Activated CD4-positive, alpha-beta T cell treated with anti-CD3 and anti-CD28 coated beads for 1 hour (primary cell): Measurements from ENCODE around the gene ARHGAP15.

ENCODE experiments used
- DNase-seq: peaks from one replicate; pipeline ENCODE4 v3.0.0-alpha.2; 2020

Gene ARHGAP15

DNA sequence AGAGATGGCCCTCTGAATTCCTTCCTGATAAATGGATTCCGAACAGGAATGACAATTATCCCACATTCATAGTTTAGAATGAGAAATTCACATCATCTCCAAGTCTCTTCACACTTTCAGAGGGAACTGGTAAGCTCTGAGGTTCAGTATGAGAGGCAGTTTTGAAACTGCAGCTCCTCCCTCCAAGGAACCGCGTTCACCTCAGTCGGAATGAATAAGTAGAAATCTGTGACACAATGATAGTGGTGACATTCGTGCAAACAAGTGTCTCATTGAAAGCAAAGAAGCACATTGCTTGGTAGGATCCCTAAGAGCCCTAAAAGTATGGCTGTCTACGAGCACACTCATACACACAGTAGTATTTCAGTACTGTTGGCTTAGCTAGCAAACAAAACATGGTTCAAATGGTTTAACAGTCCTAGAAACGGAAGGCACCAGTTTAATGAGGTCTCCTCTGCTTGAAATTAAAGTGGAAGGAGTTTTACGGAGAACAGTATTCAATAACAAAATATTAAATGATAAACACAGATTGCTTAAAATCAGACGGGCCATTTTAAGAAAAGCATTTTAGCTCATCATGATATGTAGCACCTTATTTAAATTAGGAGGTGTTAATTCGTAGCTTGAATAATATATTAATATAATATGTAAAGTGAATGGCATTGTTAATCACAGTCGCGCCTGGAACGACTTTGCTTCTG lies 225.0 kb downstream of the ARHGAP15 start:
- no peak for DNase-seq

DNA sequence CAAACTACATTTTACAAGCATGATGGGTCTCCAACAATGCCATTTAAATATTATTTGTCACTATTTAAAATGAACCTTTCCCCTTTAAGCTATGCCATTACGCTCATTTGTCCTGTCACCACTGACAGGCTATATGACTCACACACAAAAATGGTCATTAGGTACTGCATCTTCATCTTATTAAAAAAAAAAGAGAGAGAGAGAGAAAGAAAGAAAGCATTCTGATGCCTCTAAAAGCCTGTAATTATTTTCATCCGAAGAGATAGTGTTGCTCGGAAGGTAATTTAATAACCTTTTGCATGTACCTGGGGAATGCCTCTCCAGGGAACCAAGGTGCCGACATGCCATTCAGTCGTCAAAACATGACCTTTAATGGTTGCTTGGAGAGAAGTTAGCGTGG lies 226.7 kb downstream of the ARHGAP15 start:
- no peak for DNase-seq

DNA sequence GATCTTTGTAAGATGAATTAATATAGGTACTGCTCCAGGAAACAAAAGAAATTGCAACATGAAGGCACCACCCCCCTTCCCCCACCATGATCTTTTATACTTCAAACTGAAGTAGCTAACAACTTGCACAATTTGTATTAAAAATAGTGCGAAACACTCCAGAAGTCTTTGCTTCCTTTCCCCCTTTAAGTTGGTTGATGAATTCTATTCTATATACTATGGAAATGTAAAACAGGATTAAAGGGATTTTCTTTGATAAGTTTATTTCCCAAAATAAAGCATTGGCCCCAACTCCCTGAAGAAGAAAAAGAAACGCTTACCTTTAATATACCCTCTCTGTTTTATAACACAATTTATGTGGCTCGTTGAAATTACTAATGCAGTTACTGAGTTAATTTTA lies 227.1 kb downstream of the ARHGAP15 start:
- DNase-seq, result no peak

DNA sequence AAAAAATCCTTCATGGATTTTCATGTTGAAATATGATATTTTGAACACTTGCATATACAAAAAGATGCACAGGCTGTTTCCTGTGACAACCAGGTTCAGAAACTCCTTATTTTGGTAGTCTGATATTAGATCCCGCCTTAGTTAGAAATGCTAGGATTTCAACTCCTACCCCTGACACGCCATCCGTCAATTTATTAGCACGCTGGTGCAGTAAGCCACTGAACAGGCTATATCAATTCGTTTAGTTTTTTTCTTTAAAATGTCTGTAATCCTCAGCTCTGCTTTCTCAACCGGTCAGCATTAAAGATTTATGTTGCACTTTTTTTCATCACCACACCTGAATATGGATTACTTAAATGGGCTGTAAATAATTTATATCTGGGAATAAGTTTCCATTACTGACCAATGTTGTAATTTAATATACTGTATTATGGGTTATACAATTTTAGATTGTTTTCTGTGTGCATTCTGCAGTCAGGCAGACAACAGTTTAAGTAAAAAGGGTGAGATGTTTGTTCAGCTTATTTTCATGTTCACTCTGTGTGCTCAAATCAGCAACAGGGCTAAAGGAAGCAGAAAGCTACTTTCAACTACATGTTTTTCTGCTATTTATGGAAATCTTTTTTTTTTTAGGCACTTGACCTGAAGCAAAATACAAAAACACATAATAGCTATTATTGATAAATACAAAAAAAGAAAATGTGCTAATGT lies 227.7 kb downstream of the ARHGAP15 start:
- DNase-seq, result no peak

DNA sequence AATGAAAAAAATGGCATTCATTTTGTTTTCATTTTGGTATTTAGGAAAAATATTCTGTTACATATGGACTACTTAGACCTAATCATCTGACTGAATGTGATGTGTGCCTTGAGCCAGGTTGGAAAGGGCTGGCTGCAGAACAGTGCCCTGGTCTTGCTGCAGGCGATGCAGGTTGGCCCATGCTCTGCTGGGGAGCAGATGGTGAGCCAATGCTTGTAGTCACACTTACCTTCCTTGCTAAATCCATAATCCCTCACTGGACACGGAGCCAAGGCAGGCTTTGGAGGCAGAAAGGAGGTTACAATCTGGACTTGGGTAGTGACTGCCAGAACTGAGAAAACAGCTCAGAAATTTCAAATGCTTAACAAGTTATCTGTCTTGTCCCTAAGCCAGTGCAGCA lies 228.7 kb downstream of the ARHGAP15 start:
- DNase-seq, result no peak

DNA sequence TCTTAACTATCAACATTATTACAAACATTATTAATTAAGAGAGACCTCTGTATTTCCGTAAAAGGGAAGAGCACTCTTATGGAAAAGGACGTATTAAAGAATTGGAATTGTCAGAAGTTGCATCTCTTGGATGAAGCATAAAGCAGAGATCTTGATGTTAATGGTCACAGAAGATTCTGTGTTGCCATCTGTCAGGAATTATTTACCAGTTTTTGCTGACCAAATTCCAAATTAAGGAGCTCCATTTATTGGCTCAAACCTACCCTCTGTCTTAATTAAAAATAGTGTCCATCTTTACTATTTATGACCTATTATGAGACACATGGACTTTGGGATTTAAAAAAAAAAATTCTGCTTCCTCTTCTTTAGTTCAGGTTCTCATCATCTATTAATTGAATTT lies 232.1 kb downstream of the ARHGAP15 start:
- DNase-seq, result no peak

DNA sequence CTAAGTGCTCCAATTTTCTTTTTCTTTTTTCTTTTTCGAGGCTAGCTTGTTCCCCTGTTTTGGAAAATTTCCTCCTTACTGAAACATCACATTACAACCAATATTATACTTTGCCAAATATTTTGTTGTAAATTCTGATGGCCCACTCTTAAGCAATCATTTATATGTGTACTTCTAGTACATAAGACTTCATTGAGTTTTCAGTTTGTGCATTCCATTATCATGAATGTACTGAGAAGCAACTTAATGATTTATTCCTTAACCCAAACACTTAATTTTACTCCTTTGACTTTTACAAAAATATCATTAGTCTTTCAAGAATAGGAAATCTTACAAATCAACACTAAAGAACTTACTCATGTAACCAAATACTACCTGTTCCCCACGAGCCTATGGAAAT lies 242.4 kb downstream of the ARHGAP15 start:
- DNase-seq, result no peak

DNA sequence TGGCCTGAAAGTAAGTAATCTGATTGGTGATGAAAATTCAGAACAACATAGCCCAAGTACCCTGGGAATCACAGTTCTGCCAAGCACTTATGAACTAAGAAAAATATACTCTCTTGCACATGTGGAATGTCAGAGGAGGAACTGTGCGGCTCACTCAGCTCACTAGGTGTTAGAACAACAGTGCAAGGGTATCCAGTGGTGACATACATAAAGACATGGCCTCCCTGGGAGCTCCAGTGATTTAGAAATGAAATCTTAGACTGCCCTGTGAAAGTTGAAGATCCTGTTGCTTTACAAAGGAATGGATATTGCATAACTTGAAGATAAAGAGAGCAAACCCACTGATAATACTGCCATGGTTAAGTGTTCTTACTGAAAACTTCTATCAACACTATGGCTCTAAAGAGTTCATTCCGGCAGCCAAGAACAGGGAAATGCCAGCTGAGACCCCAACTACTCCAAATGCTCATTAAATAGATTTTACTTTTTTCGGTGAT lies 246.2 kb downstream of the ARHGAP15 start:
- DNase-seq, result no peak

DNA sequence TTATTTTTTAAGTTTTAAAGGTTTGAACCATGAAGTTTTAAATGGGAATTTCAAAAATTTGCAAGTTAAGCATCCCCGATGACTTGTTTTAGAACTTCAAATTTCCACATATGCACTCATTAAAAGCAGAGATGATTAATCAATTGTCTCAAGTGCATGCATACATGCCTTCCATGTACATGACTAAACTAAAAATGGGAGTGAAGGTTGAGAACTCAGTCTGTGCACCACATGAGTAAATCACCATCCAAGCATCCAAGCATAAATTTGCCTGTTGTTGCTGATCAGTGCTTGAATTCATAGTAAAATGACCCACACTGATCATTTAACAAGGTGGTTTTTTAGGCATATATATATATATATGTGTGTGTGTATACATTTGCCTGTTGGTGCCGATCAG lies 249.8 kb downstream of the ARHGAP15 start:
- DNase-seq, result no peak

DNA sequence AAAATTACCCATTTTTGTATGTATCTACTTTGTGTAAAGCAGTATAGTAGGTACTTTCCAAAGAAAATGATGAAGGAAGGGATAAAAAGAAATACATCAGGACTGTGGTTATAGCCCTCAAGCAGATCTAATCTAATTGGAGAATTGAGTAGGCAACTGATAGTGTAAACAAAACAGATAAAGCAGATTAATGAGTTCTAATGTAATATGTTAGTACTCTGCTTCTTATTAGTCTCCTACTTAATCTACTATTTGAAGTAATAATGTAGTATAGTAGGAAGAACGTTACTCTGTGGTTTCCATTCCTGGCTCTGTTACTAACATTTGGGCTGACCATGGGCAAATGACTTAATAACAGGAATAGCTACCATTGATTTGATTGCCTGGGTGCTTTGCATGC lies 250.7 kb downstream of the ARHGAP15 start:
- DNase-seq, result no peak

DNA sequence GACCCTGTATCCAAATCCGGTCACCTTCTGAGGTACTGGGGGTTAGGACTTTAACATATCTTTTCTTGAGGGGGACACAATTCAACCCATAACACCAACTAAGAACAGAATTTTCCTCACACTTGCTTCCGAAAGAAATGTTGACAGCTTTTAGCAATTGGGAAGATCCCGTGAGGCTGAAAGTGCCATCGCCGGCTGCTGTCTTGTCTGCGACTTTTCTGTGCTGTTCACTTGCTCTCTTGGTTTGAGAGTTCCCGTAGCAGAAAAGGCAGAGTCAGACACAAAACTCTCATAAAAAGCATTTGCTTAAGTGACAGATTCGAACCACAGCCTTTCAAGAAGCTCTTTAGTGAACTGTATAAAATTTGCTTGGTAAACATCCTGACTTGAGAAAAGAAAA lies 253.4 kb downstream of the ARHGAP15 start:
- no peak for DNase-seq

DNA sequence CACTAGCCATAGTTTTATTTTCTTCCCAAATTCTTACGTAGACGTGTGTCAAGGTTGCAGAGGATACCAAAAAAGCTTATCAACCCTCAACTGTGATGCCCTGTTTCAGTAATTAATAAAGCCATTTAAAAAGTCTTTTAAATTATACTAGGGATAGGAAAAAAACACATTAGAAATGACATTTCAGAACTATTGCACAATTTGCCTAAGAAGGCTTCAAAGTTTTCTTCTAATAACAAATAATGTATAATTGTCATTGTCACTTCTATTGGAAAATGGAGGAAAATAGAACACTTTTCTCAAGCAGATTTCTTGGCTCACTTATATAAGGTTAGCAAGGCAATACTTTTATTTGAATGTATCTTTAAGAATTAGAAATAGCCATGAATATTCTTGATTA lies 253.8 kb downstream of the ARHGAP15 start:
- no peak for DNase-seq

DNA sequence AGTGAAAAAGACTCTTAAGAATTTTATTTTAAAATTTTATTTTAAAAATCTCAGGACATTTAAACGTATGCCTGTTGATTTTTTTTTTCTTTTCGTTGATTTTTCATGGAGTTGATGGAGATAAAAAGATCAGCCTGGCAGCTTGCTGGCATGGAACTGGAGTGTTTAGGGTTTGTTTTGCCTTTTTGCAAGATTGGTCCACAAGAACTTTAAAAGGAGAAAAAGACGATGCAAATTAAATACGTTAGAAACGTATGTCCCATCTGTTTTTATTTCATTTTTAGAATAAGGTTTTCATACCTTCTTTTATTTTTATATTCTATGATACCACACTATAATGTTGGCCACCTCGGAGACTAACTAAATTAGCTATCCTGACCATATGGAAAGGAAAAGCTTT lies 254.9 kb downstream of the ARHGAP15 start:
- no peak for DNase-seq

DNA sequence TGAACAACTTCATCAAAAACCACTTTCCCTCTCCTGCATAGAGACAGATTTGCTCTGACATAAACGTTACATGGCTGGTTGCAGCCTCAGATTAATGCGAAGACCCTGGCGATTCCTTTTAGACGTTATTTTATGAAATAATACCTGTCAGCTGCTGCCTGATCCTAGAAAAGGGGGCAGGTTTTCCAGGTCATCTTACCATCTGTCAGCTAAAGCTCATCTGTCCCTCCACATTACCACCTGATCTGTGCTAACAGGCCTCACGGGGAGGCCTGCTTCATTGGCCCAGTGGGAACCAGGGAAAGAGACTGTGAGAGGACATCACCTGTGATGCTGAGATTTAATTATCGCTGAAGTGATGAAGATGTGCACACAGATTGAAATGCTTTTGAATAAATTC lies 261.0 kb downstream of the ARHGAP15 start:
- DNase-seq, result no peak

DNA sequence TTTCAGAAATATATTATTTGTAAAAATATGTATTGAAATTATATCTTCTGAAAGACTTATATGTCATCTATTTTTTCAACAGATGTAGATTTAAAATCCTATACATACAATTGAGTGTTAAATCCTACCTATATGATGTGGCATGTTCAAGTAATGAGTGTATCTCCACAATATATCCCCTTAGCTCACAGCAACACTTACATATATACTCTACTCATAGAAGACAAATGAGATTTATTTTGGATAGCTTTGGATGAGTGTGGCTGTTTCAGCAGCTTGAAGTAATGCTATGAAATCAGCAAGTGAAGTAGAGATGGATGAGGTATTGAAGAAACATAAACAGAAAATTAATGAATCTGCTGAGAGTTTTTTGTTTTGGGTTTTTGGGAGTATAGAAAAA lies 263.1 kb downstream of the ARHGAP15 start:
- no peak for DNase-seq

DNA sequence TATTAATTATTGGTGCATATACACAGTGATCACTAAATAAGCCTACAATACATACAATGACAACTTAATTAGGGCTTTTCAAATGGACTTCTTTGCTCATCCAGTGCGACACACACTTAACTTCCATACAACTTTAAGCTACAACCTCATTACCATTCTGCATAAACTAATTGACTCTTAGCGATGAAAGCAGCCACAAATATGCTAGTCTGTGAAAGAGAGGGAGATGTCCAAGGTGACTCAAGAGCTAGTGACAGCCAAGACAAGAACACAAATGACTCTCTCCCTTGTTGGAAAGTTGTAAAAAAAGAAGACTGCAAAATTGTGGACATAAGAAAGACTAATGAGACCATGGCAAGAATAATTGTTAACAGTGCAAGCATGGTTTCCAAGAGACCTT lies 264.8 kb downstream of the ARHGAP15 start:
- DNase-seq, result no peak

DNA sequence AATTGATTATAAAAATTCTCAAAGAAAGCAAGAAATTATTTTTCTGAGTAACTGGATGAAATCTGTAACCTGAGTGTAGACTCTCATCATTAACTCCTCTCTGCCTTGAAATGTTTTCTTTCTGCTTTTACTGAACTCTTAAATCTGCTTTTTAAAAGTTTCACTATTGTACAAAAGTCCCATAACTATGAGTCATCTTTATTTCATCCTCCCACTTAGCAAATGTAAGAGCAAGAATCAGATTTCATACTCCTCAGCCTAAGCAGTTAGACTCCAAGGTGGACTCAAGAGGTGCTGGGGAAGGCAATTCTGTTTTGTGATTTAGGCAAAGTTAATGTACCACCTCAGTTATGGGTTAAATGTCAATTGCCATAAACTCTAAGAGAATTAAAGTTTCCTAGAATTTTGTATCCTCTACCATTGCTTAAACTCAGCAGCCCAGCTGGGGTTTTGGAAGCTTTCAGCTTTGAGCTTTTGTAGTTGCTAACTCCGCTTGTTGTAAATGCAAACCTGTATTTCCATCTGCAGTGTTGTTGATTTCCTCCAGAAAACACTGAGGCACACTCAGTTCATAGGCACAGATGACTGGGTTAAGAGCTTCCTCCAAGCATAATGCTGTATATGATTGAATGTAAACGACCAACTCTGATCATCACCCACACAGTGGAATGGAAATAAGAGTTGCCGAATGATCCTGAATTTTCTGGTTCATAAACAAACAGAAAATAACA lies 268.8 kb downstream of the ARHGAP15 start:
- DNase-seq, result no peak

DNA sequence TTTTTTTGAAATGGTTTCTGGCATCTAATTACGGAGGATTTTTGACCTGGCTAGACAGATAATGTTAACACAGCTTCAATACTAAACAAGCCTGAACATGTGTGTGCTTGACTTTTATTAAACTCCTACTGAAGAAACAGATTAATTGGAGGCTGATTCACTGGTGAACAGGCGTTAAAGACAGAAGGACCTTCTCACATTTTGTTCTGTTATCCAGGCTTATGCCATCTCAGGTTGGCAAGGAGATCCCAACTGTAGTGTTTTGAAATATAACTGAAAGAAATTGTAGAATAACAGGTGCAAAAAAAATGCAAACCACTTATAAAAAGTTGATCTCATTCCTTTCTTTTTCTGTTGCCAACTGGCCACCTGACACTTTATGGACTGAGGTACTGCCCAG lies 269.6 kb downstream of the ARHGAP15 start:
- no peak for DNase-seq

DNA sequence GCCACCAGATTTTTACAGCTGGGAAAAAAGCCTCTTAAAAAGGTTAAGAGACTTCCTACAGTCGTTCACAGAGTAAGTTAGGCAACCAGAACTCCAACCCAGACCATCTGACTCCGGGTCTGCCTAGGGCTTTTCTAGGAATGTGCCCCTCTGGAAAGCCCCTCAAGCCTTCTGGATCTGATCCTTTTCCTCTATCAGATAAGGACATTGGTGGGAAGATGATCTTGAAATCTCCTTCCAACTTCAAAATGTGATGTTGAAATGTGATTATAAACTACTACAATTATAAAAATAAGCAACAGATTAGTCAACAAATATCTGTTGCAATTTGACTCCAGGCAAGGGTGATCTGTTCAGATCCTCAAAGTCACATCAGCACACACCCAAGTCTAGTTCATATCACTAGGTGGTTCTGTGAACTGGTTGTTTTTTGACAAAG lies 270.4 kb downstream of the ARHGAP15 start:
- DNase-seq, result no peak

DNA sequence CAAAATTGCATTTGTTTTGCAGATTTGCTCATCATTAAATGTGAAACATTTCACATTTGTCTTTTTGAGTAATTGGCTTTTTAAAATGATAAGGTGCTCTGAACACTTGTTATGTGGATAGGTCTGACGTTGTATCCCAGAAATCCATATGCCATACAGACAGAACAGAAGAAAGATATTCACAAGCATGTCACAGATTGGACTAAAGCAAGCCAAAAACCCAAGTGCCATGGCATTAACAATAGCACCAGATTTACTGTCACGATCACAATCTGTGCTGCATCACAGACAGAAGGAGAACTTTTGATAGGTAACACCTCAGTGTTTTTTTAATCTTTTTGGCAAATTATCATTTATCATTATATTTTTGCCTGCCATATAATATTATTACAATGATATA lies 272.6 kb downstream of the ARHGAP15 start:
- DNase-seq, result no peak

DNA sequence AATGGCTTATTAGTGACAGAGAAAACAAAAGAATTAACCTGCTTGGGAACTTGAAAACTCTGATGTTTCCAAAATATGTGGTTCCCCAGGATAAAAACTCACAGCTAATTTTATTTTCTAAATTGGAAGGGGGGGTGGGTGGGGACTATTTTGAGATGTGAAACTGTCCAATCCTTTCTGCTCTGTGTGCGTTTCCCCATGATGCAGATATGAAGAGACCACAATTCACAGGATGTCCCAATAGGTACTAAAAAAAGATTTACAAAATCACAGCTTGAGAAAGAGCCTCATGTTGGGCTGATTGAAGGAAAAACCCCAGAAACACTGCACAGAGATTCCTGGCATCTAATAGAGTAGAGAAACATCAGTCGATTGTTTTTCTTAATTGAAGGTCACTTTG lies 273.2 kb downstream of the ARHGAP15 start:
- DNase-seq, result no peak

DNA sequence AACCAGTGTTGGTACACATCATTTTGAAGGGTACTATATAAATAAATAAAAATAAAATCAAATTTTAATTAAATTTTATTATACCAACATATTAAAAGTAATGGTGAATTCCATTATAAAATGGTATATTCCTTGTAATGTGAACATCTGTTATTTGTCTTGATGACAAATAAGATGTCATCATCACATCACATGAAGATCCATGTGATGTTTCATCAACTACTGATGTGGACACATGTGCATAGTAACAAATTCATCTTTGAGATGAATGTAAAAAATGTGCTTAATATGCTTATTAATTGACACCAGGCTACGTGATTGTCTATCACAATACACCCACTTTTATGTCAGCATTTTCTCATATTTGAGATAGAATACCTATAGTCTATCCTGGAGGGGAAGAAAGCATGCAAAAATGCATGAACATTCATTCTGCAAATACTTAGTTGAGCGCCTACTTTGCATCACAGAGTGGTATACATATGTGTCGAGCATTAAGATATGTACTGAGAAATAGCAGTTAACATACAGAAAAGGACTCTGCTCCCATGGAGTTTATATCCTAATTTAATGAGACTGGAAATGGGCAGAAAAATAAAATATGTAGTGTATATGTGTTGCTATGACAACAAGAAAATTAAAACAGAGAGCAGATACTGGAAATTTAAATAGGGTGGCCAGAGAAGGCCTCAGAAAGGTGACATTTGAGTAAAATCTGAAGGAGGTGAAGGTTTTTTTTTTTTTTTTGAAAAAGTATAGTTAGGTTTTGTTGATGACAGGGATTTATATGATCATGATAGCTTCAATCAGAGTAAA lies 281.1 kb downstream of the ARHGAP15 start:
- DNase-seq, result no peak

DNA sequence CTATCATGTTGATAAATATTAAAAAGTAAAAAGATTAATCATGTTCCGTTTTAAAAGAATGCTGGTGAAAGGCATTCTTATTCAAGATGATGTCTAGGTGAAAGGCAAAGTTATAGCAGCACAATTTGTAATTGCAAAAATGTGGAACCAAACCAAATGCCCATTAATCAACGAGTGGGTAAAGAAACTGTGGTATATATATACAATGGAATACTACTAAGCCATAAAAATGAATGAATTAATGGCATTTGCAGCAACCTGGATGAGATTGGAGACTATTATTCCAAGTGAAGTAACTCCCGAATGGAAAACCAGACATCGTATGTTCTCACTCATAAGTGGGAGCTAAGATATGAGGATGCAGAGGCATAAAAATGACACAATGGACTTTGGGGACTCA lies 286.4 kb downstream of the ARHGAP15 start:
- no peak for DNase-seq
